ENCODE results near the gene MCM10. TPM values are rescaled to one million over a fixed set of nuclear protein-coding genes. Genes with fewer than 3 reads are reported as not detected.

Gene MCM10
- polyA plus RNA-seq, 1 donor from 2014 or later, result 0.63 TPM

GRCh38 chr10:13187135-13187534, 25.8 kb downstream of the MCM10 start:
- Histone ChIP-seq H3K9me3 (ENCODE audit: low read length) (no peaks in the 10 kb centered on the region), H3K9ac (ENCODE audit: low read length) (no peak overlapping the region), H3K27ac (ENCODE audit: low read length) (no peak overlapping the region), H3K4me3 (ENCODE audit: low read length) (no peak overlapping the region), H2AFZ (ENCODE audit: low read depth, low read length) (no peak overlapping the region), H4K20me1 (ENCODE audit: insufficient read depth) (no peaks in the 10 kb centered on the region), H3K27me3 (ENCODE audit: insufficient read depth, low read depth, low read length) (no peaks in the 10 kb centered on the region), H3F3A (ENCODE audit: insufficient read depth, low read length, poor library complexity, severe bottlenecking) (no peaks in the 10 kb centered on the region), H3K4me2 (ENCODE audit: low read length) (no peak overlapping the region), H3K9me2 (ENCODE audit: insufficient read depth, low read length) (no peaks in the 10 kb centered on the region), H3K36me3 (ENCODE audit: insufficient read depth, low read length) (no peaks in the 10 kb centered on the region), H3K79me2 (replicated peaks; ENCODE audit: insufficient read depth, low read length) (no peaks in the 10 kb centered on the region)
- TF ChIP-seq MXI1 (conservative IDR thresholded peaks at IDR 0.05; ENCODE audit: poor library complexity, severe bottlenecking), result no peak
- no peak for TF ChIP-seq EZH2 (IDR thresholded peaks at IDR 0.05; ENCODE audit: borderline replicate concordance, insufficient read depth, low read length, poor library complexity, severe bottlenecking)
- no peak for TF ChIP-seq REST (IDR thresholded peaks at IDR 0.05; ENCODE audit: borderline replicate concordance)
- TF ChIP-seq POLR2AphosphoS5 (IDR thresholded peaks at IDR 0.05), result no peak
- TF ChIP-seq TAF1 (IDR thresholded peaks at IDR 0.05; ENCODE audit: low read depth), result no peak
- no peak for TF ChIP-seq RAD21 (conservative IDR thresholded peaks at IDR 0.05)

- Histone ChIP-seq H4K20me1 (ENCODE audit: insufficient read depth) (no peaks in the 10 kb centered on the region), H3K27ac (ENCODE audit: low read length) (no peak overlapping the region), H2AFZ (ENCODE audit: low read depth, low read length) (no peak overlapping the region), H3K9me3 (ENCODE audit: low read length) (no peaks in the 10 kb centered on the region), H3F3A (ENCODE audit: insufficient read depth, low read length, poor library complexity, severe bottlenecking) (no peaks in the 10 kb centered on the region), H3K36me3 (ENCODE audit: insufficient read depth, low read length) (no peaks in the 10 kb centered on the region), H3K27me3 (ENCODE audit: insufficient read depth, low read depth, low read length) (no peaks in the 10 kb centered on the region), H3K9ac (ENCODE audit: low read length) (no peak overlapping the region), H3K4me2 (ENCODE audit: low read length) (no peak overlapping the region), H3K4me3 (ENCODE audit: low read length) (no peak overlapping the region), H3K79me2 (replicated peaks; ENCODE audit: insufficient read depth, low read length) (no peaks in the 10 kb centered on the region), H3K9me2 (ENCODE audit: insufficient read depth, low read length) (no peaks in the 10 kb centered on the region)
- TF ChIP-seq TAF1 (IDR thresholded peaks at IDR 0.05; ENCODE audit: low read depth) (no peak), EP300 (conservative IDR thresholded peaks at IDR 0.05; ENCODE audit: poor library complexity, severe bottlenecking) (no peak), EZH2 (IDR thresholded peaks at IDR 0.05; ENCODE audit: borderline replicate concordance, insufficient read depth, low read length, poor library complexity, severe bottlenecking) (no peak), SMC3 (conservative IDR thresholded peaks at IDR 0.05; ENCODE audit: poor library complexity) (no peak), MXI1 (conservative IDR thresholded peaks at IDR 0.05; ENCODE audit: poor library complexity, severe bottlenecking) (no peak), POLR2AphosphoS5 (IDR thresholded peaks at IDR 0.05) (no peak), CTCF (IDR thresholded peaks at IDR 0.05; ENCODE audit: poor library complexity, severe bottlenecking) (no peak), RAD21 (conservative IDR thresholded peaks at IDR 0.05) (no peak)
These were observed 27.2 kb downstream of the MCM10 start for GRCh38 chr10:13188593-13188992.

Measured in neural cell (in vitro differentiated cells).